ENCODE data around the gene OBSCN.

Gene OBSCN

GRCh38 chr1:228371741-228372182 is 163.9 kb downstream of the OBSCN start:
- DNase-seq: no peak

- no peak for DNase-seq
Measured at GRCh38 chr1:228372183-228373003, 164.5 kb downstream of the OBSCN start.

DNA sequence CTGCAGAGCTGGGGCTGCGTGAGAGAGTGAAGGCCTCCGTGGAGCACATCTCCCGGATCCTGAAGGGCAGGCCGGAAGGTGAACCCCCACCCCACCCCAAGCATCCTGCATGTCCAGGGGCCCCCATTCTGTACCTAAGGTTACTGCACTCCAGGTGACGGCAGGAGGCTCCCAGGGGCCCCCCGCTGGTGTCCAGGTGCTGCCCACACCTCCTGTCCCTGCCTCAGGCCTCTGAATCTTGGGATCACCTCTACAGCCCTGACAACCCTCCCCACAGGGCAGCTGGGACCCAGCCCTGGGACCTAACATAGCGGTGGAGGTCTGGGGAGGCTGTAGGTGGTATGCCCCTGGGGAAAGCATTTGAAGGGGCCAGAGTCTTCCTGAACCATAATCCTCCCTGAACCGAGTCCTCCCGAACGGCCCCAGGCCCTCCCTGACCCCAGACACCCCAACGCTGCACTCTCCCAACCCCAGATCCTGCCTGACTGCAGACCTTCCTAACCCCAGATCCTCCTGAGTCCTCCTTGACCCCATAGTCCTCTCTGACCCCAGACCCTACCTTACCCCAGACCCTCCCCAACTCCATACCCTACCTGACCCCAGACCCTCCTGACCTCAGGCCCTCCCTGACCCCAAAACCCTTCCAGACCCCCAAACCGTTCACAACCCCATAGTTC is 165.3 kb downstream of the OBSCN start:
- DNase-seq: no peak

- no peak for DNase-seq
Measured at GRCh38 chr1:228373681-228374571, 166.1 kb downstream of the OBSCN start.

GRCh38 chr1:228374711-228375577 is 167.1 kb downstream of the OBSCN start:
- no peak for DNase-seq

DNA sequence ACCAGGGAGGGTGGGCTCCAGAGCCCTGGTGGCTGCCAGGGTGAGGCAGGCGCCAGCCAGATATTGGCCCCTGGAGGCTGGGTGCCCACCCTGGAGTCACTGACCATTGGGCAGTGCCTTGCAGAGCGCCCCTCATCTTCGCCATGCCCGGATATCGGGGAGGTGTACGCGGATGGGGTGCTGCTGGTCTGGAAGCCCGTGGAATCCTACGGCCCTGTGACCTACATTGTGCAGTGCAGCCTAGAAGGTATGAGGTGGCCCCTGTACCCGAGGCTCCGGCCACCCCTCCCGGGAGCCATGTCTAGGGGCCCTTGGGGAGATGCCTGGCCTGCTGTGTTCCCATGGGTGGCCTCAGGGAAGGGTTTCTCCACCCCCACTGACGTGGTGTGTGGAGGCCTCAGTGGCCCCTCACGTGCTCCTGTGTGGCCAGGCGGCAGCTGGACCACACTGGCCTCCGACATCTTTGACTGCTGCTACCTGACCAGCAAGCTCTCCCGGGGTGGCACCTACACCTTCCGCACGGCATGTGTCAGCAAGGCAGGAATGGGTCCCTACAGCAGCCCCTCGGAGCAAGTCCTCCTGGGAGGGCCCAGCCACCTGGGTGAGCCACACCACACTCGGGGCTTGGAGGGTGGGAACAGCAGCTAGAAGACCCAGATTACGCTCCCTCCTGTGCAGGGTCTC is 167.9 kb downstream of the OBSCN start:
- no peak for DNase-seq

DNA sequence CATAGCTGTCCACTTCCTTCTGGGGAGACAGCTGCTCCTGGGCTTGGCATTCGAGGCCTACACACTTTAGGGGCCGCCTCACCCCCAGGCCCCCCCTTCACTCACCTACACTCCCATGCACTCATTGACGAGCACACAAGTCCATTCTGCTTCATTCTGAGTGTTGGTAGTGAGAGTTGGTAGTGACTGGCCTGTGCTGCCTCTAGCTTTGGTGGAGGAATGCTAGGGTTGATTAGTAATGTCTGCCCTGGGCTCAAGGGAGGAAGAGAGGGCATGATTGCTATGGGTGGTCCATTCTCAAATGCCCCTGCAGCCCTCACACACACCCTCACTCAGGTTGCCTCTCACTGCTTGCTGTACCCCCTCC is 168.4 kb downstream of the OBSCN start:
- DNase-seq: no peak

DNA sequence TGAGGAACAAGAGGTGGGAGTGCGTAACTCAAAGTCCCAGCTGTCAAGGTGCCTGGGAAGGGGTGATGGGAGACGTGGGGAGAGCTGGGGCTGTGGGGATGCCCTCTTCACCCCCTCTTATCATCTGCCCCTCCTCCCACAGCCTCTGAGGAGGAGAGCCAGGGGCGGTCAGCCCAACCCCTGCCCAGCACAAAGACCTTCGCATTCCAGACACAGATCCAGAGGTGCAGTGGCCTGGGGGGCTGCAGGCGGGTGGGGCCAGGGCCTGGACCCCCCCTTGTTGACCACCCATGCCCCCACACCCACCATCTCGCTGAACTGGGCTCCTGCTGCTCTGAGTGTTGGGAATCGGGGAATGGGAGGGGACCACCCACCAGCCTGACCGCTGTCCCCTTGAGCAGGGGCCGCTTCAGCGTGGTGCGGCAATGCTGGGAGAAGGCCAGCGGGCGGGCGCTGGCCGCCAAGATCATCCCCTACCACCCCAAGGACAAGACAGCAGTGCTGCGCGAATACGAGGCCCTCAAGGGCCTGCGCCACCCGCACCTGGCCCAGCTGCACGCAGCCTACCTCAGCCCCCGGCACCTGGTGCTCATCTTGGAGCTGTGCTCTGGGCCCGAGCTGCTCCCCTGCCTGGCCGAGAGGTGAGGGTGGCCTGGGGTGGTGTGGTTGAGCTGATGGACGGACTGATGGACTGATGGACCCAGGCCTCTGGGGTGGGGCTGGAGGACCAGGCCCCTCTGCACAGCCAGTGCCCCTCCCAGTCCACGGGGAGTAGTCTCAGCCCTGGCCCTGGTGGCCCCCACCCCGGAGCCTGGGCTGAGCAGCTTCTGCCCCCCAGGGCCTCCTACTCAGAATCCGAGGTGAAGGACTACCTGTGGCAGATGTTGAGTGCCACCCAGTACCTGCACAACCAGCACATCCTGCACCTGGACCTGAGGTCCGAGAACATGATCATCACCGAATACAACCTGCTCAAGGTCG is 169.1 kb downstream of the OBSCN start:
- DNase-seq: no peak

- DNase-seq: no peak
Measured at GRCh38 chr1:228377664-228378089, 169.8 kb downstream of the OBSCN start.

GRCh38 chr1:228378090-228378872 is 170.4 kb downstream of the OBSCN start:
- peak; percentile 55 to 80 (median 59) for DNase-seq

DNA sequence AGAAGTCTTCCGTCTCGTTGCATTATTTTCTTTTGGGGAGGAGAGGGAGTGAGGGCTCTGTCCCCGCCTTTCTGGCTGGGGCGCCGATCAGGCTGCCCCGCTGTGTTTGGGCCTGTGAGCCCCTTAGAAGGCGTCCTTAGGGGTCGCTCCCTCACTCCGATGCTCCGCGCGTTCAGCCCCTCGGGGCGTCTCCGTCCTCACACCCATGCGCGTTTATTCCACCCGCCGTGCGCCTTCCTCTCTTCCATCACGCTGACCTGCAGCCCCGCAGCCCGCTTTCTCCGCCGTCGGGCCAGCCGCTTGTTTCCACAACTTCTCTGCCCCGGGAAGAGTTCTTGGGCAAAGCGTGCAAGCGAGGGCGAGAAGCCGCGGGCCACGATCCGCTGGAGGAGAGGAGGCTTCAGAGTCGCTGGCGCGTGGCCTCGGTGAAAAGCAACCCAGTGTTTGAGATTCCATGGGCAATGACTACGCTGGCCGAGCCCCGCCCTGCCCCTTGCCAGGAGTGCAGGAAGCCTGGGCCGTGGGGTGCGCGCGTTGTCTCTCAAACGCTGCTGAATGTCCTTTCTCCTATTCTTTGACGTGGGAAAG is 171.1 kb downstream of the OBSCN start:
- DNase-seq: peak in 1 of 3 donors; percentile 19

GRCh38 chr1:228379666-228380065 is 171.8 kb downstream of the OBSCN start:
- DNase-seq: no peak

DNA sequence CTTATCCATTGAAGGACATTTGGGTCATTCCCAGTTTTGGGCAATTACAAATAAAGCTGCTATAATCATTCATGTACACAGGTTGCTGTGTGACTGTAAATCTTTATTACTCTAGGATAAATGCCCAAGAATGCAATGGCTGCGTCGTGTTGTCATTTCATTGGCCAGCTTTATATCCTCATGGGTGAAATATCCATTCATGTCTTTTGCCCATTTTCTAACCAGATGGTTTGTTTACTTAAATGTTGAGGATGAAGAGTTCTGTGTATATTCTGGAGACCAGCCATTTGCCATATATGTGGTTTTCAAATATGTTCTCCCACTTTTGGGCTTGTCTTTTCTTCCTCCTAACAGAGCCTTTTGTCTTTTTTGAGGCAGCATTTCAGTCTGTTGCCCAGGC is 173.5 kb downstream of the OBSCN start:
- no peak for DNase-seq

DNA sequence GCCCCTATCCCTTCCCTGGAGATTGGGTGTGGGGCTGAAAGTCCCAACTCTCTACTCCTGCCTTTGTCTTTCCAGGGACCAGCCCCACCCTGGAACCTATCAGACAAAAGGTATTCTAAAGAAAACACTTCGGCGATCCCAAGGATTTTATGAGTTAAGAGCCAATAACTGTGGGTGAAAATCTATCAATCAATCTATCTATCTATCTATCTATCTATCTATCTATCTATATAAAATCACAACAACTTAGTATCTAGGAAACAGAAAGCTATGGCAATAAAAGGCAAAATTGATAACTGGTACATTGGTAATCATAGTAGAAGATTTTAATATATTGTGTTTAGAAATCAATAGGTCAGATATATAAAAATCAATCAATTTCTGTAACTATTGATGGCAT is 175.9 kb downstream of the OBSCN start:
- DNase-seq: no peak

GRCh38 chr1:228385232-228385631 is 177.4 kb downstream of the OBSCN start:
- no peak for DNase-seq

DNA sequence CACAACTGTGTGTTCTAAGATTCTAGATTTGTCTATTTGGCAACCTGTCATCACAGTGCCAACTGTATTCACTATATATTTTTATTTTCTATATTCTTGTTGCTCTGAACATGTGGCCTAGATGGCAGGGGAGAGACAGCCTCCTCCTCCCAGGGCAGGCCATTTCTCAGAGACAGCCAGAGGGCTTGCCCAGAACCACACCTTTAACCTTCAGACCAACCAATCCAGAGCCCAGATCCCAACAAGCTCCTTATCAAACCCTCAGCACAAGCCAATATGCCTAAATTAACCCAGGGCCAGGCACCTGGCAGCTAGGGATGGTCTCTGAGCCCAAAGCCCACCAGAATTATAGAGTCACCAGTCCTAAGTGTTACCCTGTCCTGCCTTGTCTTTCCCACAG is 179.5 kb downstream of the OBSCN start:
- DNase-seq: no peak

GRCh38 chr1:228390649-228391048 is 182.8 kb downstream of the OBSCN start:
- no peak for DNase-seq

DNA sequence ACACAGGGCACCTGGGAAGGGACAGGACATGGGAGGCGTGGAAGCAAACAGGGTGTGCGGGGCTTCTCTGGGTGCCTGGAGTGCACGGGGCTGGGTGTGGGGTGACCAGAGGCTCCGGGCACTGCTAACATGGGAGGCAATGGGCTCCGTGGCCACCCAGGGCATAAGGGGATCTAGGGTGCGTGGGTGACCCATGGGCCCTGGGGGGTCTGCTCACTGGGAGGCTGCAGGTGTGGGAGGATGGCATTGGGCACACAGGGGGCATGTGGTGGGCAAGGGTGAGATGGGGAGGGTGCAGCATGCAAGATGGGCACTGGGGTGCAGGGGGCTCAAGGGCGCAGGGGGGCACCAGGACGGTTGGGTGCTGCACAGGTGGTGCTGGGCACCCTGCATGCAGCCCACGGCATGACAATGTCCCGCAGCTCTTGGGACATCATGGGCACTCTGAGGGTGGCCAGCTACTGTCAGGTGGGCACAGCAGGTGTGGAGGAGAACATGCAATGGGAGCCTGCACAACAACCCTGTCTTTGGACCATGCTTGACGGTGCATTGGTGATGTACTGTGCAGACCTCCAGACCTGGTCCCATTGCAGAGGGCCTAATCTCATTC is 183.7 kb downstream of the OBSCN start:
- DNase-seq: no peak

Measured in suppressor macrophage treated with lipopolysaccharide for 1 hour (primary cell).